Sigmoid colon (tissue), 4 donors: ENCODE results near the gene FBH1.
A peak's percentile ranks its signal among the peaks of the same experiment; 100 is the strongest.

ENCODE experiments used
- CTCF ChIP-seq, 4 experiments: fragments of 450-650 bp in 3 of 4; fragments of 200-600 bp in 1 of 4; IDR thresholded peaks; one replicate each; pipeline ENCODE4 v1.5.1; 2016 to 2019; ENCODE audit warnings: antibody characterized with exemption in 4 of 4, mild to moderate bottlenecking in 3 of 4, moderate library complexity in 2 of 4
- POLR2AphosphoS5 ChIP-seq, 4 donors: sonication (generic); formaldehyde crosslinking; IDR thresholded peaks; one replicate each; pipeline ENCODE4 v1.6.1; 2017; ENCODE audit warnings: antibody characterized with exemption in 4 of 4

GRCh38 chr10:5944389-5945189, 54.5 kb downstream of the FBH1 start:
- TF ChIP-seq CTCF (IDR thresholded peaks at IDR 0.05), result no peak
- TF ChIP-seq POLR2AphosphoS5 (IDR thresholded peaks at IDR 0.05), result peak; percentile 64 to 83 (median 69)
